Liver (tissue), 9 donors: ENCODE data around the gene LAMB2. TPM values are rescaled to one million over a fixed set of nuclear protein-coding genes. Genes with fewer than 3 reads are reported as not detected.

Source experiments
- DNase-seq: peaks from one replicate; pipeline ENCODE4 v3.0.0-alpha.2; 2017; ENCODE audit warnings: low spot score
- H3K27ac ChIP-seq, 2 donors: one replicate each; pipeline ENCODE4 v1.7.0; 2013; ENCODE audit warnings: inconsistent platforms in 2 of 2, low read length in 2 of 2, control low read depth in 1 of 2, low read depth in 1 of 2, mild to moderate bottlenecking in 1 of 2
- H3K27me3 ChIP-seq, 4 donors: one replicate each; pipeline versions ENCODE4 v1.6.1 to v1.7.0; 2013; ENCODE audit warnings: low read length in 3 of 4, inconsistent platforms in 1 of 4, mild to moderate bottlenecking in 1 of 4, moderate library complexity in 1 of 4; ENCODE audit not compliant: control insufficient read depth in 4 of 4, insufficient read depth in 4 of 4
- H3K36me3 ChIP-seq, 4 donors: one replicate each; pipeline versions ENCODE4 v1.6.1 to v1.7.0; 2013; ENCODE audit warnings: low read length in 3 of 4, mild to moderate bottlenecking in 3 of 4, low read depth in 1 of 4, moderate library complexity in 1 of 4; ENCODE audit not compliant: control insufficient read depth in 4 of 4, insufficient read depth in 3 of 4
- H3K4me1 ChIP-seq, 4 donors: one replicate each; pipeline versions ENCODE4 v1.6.1 to v1.7.0; 2013; ENCODE audit warnings: low read length in 3 of 4, mild to moderate bottlenecking in 3 of 4, moderate library complexity in 1 of 4; ENCODE audit not compliant: control insufficient read depth in 4 of 4, insufficient read depth in 4 of 4
- H3K4me3 ChIP-seq, 3 donors: one replicate each; pipeline versions ENCODE4 v1.6.1 to v1.7.0; 2013; ENCODE audit warnings: low read length in 3 of 3, control low read depth in 1 of 3, low read depth in 1 of 3, mild to moderate bottlenecking in 1 of 3
- H3K9ac ChIP-seq, 2 donors: one replicate each; pipeline ENCODE4 v1.7.0; 2013; ENCODE audit warnings: low read length in 2 of 2, mild to moderate bottlenecking in 2 of 2, moderate library complexity in 2 of 2, control low read depth in 1 of 2, low read depth in 1 of 2
- H3K9me3 ChIP-seq, 4 donors: one replicate each; pipeline versions ENCODE4 v1.6.1 to v1.7.0; 2013; ENCODE audit warnings: low read length in 3 of 4; ENCODE audit not compliant: control insufficient read depth in 4 of 4
- EGR1 ChIP-seq, 2 donors: IDR thresholded peaks; 2 replicates each; pipeline ENCODE4 v1.6.1; 2016 to 2018; ENCODE audit warnings: antibody characterized with exemption in 2 of 2, low read depth in 2 of 2
- FOXA1 ChIP-seq: IDR thresholded peaks from 2 replicates; pipeline ENCODE4 v1.6.1; 2016; ENCODE audit warnings: antibody characterized with exemption
- FOXA2 ChIP-seq: IDR thresholded peaks from 2 replicates; pipeline ENCODE4 v1.6.1; 2016; ENCODE audit warnings: antibody characterized with exemption
- GABPA ChIP-seq, 2 donors: IDR thresholded peaks in 1 of 2; conservative IDR thresholded peaks in 1 of 2; 2 replicates each; pipeline ENCODE4 v1.6.1; 2016; ENCODE audit warnings: antibody characterized with exemption in 2 of 2, mild to moderate bottlenecking in 1 of 2, moderate library complexity in 1 of 2
- HNF4A ChIP-seq, 2 donors: conservative IDR thresholded peaks; 2 replicates each; pipeline ENCODE4 v1.6.1; 2016; ENCODE audit warnings: antibody characterized with exemption in 2 of 2, mild to moderate bottlenecking in 2 of 2
- HNF4G ChIP-seq: IDR thresholded peaks from 2 replicates; pipeline ENCODE4 v1.6.1; 2016; ENCODE audit warnings: antibody characterized with exemption
- JUND ChIP-seq, 2 donors: IDR thresholded peaks; 2 replicates each; pipeline ENCODE4 v1.6.1; 2016; ENCODE audit warnings: antibody characterized with exemption in 2 of 2
- NR2F2 ChIP-seq: IDR thresholded peaks from 2 replicates; pipeline ENCODE4 v1.6.1; 2016; ENCODE audit warnings: antibody characterized with exemption
- RAD21 ChIP-seq, 2 donors: IDR thresholded peaks; 2 replicates each; pipeline ENCODE4 v1.6.1; 2016; ENCODE audit warnings: antibody characterized with exemption in 2 of 2, mild to moderate bottlenecking in 2 of 2
- RXRA ChIP-seq, 2 donors: IDR thresholded peaks; 2 replicates each; pipeline ENCODE4 v1.6.1; 2017 to 2018; ENCODE audit warnings: antibody characterized with exemption in 2 of 2, mild to moderate bottlenecking in 1 of 2
- SP1 ChIP-seq: IDR thresholded peaks from 2 replicates; pipeline ENCODE4 v1.6.1; 2018; ENCODE audit warnings: antibody characterized with exemption, mild to moderate bottlenecking
- TAF1 ChIP-seq: conservative IDR thresholded peaks from 2 replicates; pipeline ENCODE4 v1.6.1; 2016; ENCODE audit warnings: antibody characterized with exemption, mild to moderate bottlenecking
- YY1 ChIP-seq: IDR thresholded peaks from 2 replicates; pipeline ENCODE4 v1.6.1; 2016; ENCODE audit warnings: antibody characterized with exemption, mild to moderate bottlenecking
- WGBS: extraction: QIAGEN DNeasy Blood & Tissue Kit; methylation state at CpG from one replicate; pipeline ENCODE4 v1.1.7; 2013; 5-methylcytosine and 5-hydroxymethylcytosine counted together
- polyA plus RNA-seq, 2 donors: library from polyadenylated mRNA; stranded (reverse) in 1 of 2; unstranded in 1 of 2; fragments of 200-250 nt in 1 of 2; fragments of >200 nt in 1 of 2; fragmentation: Nextera tagmentation in 1 of 2; extraction: Ambion mirVana in 1 of 2; gene quantifications; one replicate each; pipeline versions ENCODE4 v1.2.1 to v1.2.3, GENCODE V29; 2013 to 2015
- total RNA-seq, 2 donors: library from RNA; depleted of rRNA; stranded (reverse); fragments of >200 nt; gene quantifications; one replicate each; pipeline ENCODE4 v1.2.3, GENCODE V29; 2014
- TF ChIP-seq, protein P1 (sequence below): IDR thresholded peaks from 2 replicates; pipeline ENCODE4 v1.6.1; 2016; ENCODE audit warnings: antibody characterized with exemption
- TF ChIP-seq, protein P2 (sequence below): fragments of 150-350 bp; IDR thresholded peaks from 2 replicates; pipeline ENCODE4 v1.5.1; 2017; ENCODE audit warnings: improper control_type of control experiment, low read depth, low read length; ENCODE audit not compliant: missing input control
- TF ChIP-seq, protein P3 (sequence below): IDR thresholded peaks from 2 replicates; pipeline ENCODE4 v1.6.1; 2016; ENCODE audit warnings: antibody characterized with exemption
- TF ChIP-seq, protein P4 (sequence below): IDR thresholded peaks from 2 replicates; pipeline ENCODE4 v1.6.1; 2016; ENCODE audit warnings: antibody characterized with exemption
- TF ChIP-seq, protein P5 (sequence below): IDR thresholded peaks from 2 replicates; pipeline ENCODE4 v1.6.1; 2016; ENCODE audit warnings: antibody characterized with exemption, mild to moderate bottlenecking
- donor health status: healthy.
- donor health status: healthy.
- donor health status: healthy.
- donor health status: healthy.
- donor health status: healthy.

The LAMB2 gene
- total and polyA plus RNA-seq, 4 donors, result 87.6 to 172 (median 134) TPM

DNA sequence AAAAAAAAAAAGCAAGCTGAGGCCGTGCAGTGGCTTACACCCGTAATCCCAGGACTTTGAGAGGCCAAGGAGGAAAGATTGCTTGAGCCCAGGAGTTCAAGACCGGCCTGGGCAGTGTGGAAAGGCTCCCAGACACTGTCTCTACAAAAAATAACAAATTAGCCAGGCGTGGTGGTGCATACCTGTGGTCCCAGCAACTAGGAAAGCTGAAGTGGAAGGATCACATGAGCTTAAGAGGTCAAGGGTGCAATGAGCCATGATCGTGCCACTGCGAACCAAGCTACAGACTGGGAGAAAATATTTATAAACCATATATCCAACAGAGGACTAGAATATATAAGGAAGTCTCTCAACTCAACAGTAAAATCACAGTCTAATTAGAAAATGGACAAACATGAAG, 48.5 kb upstream of the LAMB2 start:
- TF ChIP-seq HNF4G, result no peak
- TF ChIP-seq RAD21 (IDR thresholded peaks at IDR 0.05), result no peak
- no peak for TF ChIP-seq FOXA2
- no peak for TF ChIP-seq YY1
- TF ChIP-seq HNF4A (conservative IDR thresholded peaks at IDR 0.05), result no peak
- TF ChIP-seq, protein P1, sequence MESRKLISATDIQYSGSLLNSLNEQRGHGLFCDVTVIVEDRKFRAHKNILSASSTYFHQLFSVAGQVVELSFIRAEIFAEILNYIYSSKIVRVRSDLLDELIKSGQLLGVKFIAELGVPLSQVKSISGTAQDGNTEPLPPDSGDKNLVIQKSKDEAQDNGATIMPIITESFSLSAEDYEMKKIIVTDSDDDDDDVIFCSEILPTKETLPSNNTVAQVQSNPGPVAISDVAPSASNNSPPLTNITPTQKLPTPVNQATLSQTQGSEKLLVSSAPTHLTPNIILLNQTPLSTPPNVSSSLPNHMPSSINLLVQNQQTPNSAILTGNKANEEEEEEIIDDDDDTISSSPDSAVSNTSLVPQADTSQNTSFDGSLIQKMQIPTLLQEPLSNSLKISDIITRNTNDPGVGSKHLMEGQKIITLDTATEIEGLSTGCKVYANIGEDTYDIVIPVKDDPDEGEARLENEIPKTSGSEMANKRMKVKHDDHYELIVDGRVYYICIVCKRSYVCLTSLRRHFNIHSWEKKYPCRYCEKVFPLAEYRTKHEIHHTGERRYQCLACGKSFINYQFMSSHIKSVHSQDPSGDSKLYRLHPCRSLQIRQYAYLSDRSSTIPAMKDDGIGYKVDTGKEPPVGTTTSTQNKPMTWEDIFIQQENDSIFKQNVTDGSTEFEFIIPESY, result no peak
- TF ChIP-seq NR2F2, result no peak
- no peak for TF ChIP-seq TAF1
- no peak for TF ChIP-seq JUND (IDR thresholded peaks at IDR 0.05)
- TF ChIP-seq SP1, result no peak
- TF ChIP-seq RXRA (IDR thresholded peaks at IDR 0.05), result no peak
- TF ChIP-seq, protein P2, sequence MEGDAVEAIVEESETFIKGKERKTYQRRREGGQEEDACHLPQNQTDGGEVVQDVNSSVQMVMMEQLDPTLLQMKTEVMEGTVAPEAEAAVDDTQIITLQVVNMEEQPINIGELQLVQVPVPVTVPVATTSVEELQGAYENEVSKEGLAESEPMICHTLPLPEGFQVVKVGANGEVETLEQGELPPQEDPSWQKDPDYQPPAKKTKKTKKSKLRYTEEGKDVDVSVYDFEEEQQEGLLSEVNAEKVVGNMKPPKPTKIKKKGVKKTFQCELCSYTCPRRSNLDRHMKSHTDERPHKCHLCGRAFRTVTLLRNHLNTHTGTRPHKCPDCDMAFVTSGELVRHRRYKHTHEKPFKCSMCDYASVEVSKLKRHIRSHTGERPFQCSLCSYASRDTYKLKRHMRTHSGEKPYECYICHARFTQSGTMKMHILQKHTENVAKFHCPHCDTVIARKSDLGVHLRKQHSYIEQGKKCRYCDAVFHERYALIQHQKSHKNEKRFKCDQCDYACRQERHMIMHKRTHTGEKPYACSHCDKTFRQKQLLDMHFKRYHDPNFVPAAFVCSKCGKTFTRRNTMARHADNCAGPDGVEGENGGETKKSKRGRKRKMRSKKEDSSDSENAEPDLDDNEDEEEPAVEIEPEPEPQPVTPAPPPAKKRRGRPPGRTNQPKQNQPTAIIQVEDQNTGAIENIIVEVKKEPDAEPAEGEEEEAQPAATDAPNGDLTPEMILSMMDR, result no peak
- TF ChIP-seq, protein P3, sequence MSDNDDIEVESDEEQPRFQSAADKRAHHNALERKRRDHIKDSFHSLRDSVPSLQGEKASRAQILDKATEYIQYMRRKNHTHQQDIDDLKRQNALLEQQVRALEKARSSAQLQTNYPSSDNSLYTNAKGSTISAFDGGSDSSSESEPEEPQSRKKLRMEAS, result no peak
- TF ChIP-seq, protein P4, sequence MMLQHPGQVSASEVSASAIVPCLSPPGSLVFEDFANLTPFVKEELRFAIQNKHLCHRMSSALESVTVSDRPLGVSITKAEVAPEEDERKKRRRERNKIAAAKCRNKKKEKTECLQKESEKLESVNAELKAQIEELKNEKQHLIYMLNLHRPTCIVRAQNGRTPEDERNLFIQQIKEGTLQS, result no peak
- TF ChIP-seq, protein P5, sequence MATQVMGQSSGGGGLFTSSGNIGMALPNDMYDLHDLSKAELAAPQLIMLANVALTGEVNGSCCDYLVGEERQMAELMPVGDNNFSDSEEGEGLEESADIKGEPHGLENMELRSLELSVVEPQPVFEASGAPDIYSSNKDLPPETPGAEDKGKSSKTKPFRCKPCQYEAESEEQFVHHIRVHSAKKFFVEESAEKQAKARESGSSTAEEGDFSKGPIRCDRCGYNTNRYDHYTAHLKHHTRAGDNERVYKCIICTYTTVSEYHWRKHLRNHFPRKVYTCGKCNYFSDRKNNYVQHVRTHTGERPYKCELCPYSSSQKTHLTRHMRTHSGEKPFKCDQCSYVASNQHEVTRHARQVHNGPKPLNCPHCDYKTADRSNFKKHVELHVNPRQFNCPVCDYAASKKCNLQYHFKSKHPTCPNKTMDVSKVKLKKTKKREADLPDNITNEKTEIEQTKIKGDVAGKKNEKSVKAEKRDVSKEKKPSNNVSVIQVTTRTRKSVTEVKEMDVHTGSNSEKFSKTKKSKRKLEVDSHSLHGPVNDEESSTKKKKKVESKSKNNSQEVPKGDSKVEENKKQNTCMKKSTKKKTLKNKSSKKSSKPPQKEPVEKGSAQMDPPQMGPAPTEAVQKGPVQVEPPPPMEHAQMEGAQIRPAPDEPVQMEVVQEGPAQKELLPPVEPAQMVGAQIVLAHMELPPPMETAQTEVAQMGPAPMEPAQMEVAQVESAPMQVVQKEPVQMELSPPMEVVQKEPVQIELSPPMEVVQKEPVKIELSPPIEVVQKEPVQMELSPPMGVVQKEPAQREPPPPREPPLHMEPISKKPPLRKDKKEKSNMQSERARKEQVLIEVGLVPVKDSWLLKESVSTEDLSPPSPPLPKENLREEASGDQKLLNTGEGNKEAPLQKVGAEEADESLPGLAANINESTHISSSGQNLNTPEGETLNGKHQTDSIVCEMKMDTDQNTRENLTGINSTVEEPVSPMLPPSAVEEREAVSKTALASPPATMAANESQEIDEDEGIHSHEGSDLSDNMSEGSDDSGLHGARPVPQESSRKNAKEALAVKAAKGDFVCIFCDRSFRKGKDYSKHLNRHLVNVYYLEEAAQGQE, result no peak
- no peak for TF ChIP-seq EGR1 (IDR thresholded peaks at IDR 0.05; ENCODE audit: low read depth in 2 of 2)
- TF ChIP-seq GABPA (IDR thresholded peaks at IDR 0.05 in 1 of 2, conservative IDR thresholded peaks at IDR 0.05 in 1 of 2), result no peak
- no peak for TF ChIP-seq FOXA1
- Histone ChIP-seq H3K27me3 (no peaks in the 10 kb centered on the region), H3K9me3 (no peaks in the 10 kb centered on the region), H3K4me3 (no peak overlapping the region), H3K4me1 (no peaks in the 10 kb centered on the region), H3K36me3 (peaks cover 0 to 3% (median 0%) of the 10 kb centered on the region in 4 donors), H3K9ac (no peak overlapping the region), H3K27ac (no peak overlapping the region)
- 85% methylated on average over 6 of the region's 6 CpGs for WGBS
- no peak for DNase-seq
